Astrocyte of the cerebellum (primary cell): ENCODE results near the gene GUCY2F.

ENCODE experiments used
- DNase-seq: peaks from one replicate; pipeline ENCODE4 v3.0.0-alpha.2; 2011; ENCODE audit warnings: low read depth
- H3K4me3 ChIP-seq: 2 replicates; pipeline ENCODE4 v1.5.1; 2011; ENCODE audit warnings: mild to moderate bottlenecking, low read depth, low read length, moderate library complexity
- CTCF ChIP-seq: IDR thresholded peaks from 2 replicates; pipeline ENCODE4 v1.5.1; 2012; ENCODE audit warnings: low read length, low read depth, moderate library complexity, mild to moderate bottlenecking; ENCODE audit errors: missing control alignments
- in situ Hi-C: cut with HindIII; loops from 2 replicates; pipeline ENCODE4 v1.10.0; 2017; ENCODE audit warnings: low sequenced_read_pairs

Gene GUCY2F

GRCh38 chrX:109463784-109464183, 18.1 kb downstream of the GUCY2F start:
- in situ Hi-C loops = no loop called here
- no peak overlapping the region for H3K4me3 ChIP-seq
- TF ChIP-seq CTCF = no peak
- no peak for DNase-seq

- in situ Hi-C loops = no loop called here
- H3K4me3 ChIP-seq = no peak overlapping the region
- TF ChIP-seq CTCF = no peak
- no peak for DNase-seq
Observed at GRCh38 chrX:109448282-109448938, 33.5 kb downstream of the GUCY2F start.

- DNase-seq = no peak
- TF ChIP-seq CTCF = no peak
- in situ Hi-C loops = no loop called here
Observed at GRCh38 chrX:109441266-109441665, 40.6 kb downstream of the GUCY2F start.

GRCh38 chrX:109440475-109440874, 41.4 kb downstream of the GUCY2F start:
- no peak overlapping the region for H3K4me3 ChIP-seq
- no peak for DNase-seq
- TF ChIP-seq CTCF = no peak
- in situ Hi-C loops = no loop called here

More at GRCh38 chrX:109441266-109441665, 40.6 kb downstream of the GUCY2F start:
- no peak overlapping the region for H3K4me3 ChIP-seq

- in situ Hi-C loops = no loop called here
Observed at GRCh38 chrX:109409181-109409580, 72.7 kb downstream of the GUCY2F start.

GRCh38 chrX:109403922-109404321, 78.0 kb downstream of the GUCY2F start:
- TF ChIP-seq CTCF = no peak
- in situ Hi-C loops = no loop called here
- no peak overlapping the region for H3K4me3 ChIP-seq
- no peak for DNase-seq

More at GRCh38 chrX:109409181-109409580, 72.7 kb downstream of the GUCY2F start:
- H3K4me3 ChIP-seq = no peak overlapping the region
- no peak for DNase-seq
- TF ChIP-seq CTCF = no peak
